Panc1 (cell line): ENCODE measurements around the gene FAM237A. TPM values are rescaled to one million over a fixed set of nuclear protein-coding genes. Genes with fewer than 3 reads are reported as not detected.

Source experiments
- ATAC-seq: fragments of 200-7000 bp; cut with Tn5 transposase; 2 replicates; pipeline ENCODE4 v1.9.1; 2020; ENCODE audit warnings: mild to moderate bottlenecking, moderate library complexity
- BruUV-seq: library from RNA; stranded (reverse); fragments of 400-500 nt; replicated peaks from 2 replicates; lab custom pipeline; 2021; lab: Mats Ljungman, UMichigan
- CTCF ChIA-PET: fragments of 300-600 bp; sonication (Branson Sonifier 250); formaldehyde crosslinking; loops from one replicate; lab custom pipeline; 2022; ENCODE audit warnings: antibody characterized with exemption; lab: Charles Lee
- POLR2A ChIA-PET: fragments of 300-600 bp; sonication (Branson Sonifier 250); formaldehyde crosslinking; loops from one replicate; lab custom pipeline; 2022; ENCODE audit warnings: antibody characterized with exemption; lab: Charles Lee
- DNase-seq: peaks from one replicate; pipeline ENCODE4 v3.0.0-alpha.2; 2010; ENCODE audit warnings: low read depth, low spot score
- H3K27ac ChIP-seq: 2 replicates; pipeline ENCODE4 v1.5.1; 2011; ENCODE audit warnings: mild to moderate bottlenecking, low read length, inconsistent platforms
- H3K27me3 ChIP-seq: fragments of 200-500 bp; sonication (Bioruptor generic); 2 replicates; pipeline ENCODE4 v1.6.0; 2014; ENCODE audit warnings: low read length, inconsistent platforms; ENCODE audit not compliant: control insufficient read depth, insufficient read depth
- H3K36me3 ChIP-seq: fragments of 200-500 bp; sonication (Bioruptor generic); 2 replicates; pipeline ENCODE4 v1.5.1; 2014; ENCODE audit warnings: inconsistent platforms, mild to moderate bottlenecking, low read length, moderate library complexity; ENCODE audit not compliant: control insufficient read depth, insufficient read depth
- H3K4me1 ChIP-seq: 2 replicates; pipeline ENCODE4 v1.5.1; 2011; ENCODE audit warnings: inconsistent platforms, mild to moderate bottlenecking, low read length, moderate library complexity; ENCODE audit not compliant: control insufficient read depth, insufficient read depth
- H3K4me3 ChIP-seq, 2 experiments: 2 replicates each; pipeline ENCODE4 v1.5.1; 2011 to 2012; ENCODE audit warnings: low read depth in 2 of 2, low read length in 2 of 2, mild to moderate bottlenecking in 2 of 2, inconsistent platforms in 1 of 2, moderate library complexity in 1 of 2
- H3K9me3 ChIP-seq: fragments of 200-500 bp; sonication (Bioruptor generic); 2 replicates; pipeline ENCODE4 v1.5.1; 2014; ENCODE audit warnings: low read depth, mild to moderate bottlenecking, inconsistent platforms, low read length, moderate library complexity; ENCODE audit not compliant: control insufficient read depth, insufficient read depth
- CTCF ChIP-seq: fragments of 450-650 bp; IDR thresholded peaks from 2 replicates; pipeline ENCODE4 v1.5.1; 2017; ENCODE audit warnings: mild to moderate bottlenecking
- POLR2AphosphoS5 ChIP-seq: IDR thresholded peaks from 2 replicates; pipeline ENCODE4 v1.6.1; 2012; ENCODE audit warnings: mild to moderate bottlenecking, low read depth, low read length, moderate library complexity
- REST ChIP-seq, 2 experiments: IDR thresholded peaks; 2 replicates each; pipeline ENCODE4 v1.6.1; 2011 to 2012; ENCODE audit warnings: low read depth in 2 of 2, control low read depth in 1 of 2, low read length in 1 of 2, mild to moderate bottlenecking in 1 of 2, moderate library complexity in 1 of 2; ENCODE audit not compliant: insufficient read depth in 1 of 2
- SIN3A ChIP-seq: IDR thresholded peaks from 2 replicates; pipeline ENCODE4 v1.6.1; 2012; ENCODE audit warnings: low read depth, mild to moderate bottlenecking, low read length, moderate library complexity, borderline replicate concordance; ENCODE audit not compliant: insufficient read depth
- TCF7L2 ChIP-seq: IDR thresholded peaks from 2 replicates; pipeline ENCODE4 v1.6.1; 2011; ENCODE audit warnings: mild to moderate bottlenecking, low read depth, low read length, inconsistent platforms
- in situ Hi-C: cut with HindIII; loops from 2 replicates; pipeline ENCODE4 v1.10.0; 2016; ENCODE audit warnings: low sequenced_read_pairs, low pct_unique_long_range_greater_than_20kb
- intact Hi-C: fragments of 100-400 bp; cut with micrococcal nuclease; formaldehyde crosslinking; loops from one replicate; pipeline ENCODE4 v1.10.0; 2022; ENCODE audit not compliant: unreplicated experiment
- total RNA-seq: library from RNA; stranded (reverse); gene quantifications from one replicate; pipeline ENCODE4 v1.2.1, GENCODE V29; 2021; ENCODE audit not compliant: unreplicated experiment

Gene FAM237A
- total RNA-seq, 1 experiment from 2014 or later = not detected

- ChIA-PET POLR2A (no interaction called here), CTCF (no interaction called here)
- ATAC-seq (no peak), DNase-seq (no peak)
- intact Hi-C loops = no loop called here
- in situ Hi-C loops = no loop called here
- H3K27me3 ChIP-seq = no peaks in the 10 kb centered on the region
- no peaks in the 10 kb centered on the region for H3K4me1 ChIP-seq
- H3K4me3 ChIP-seq = no peak overlapping the region
- no peaks in the 10 kb centered on the region for H3K36me3 ChIP-seq
- H3K27ac ChIP-seq = no peak overlapping the region
- TF ChIP-seq SIN3A = no peak
- TF ChIP-seq POLR2AphosphoS5 = no peak
- no peak for TF ChIP-seq CTCF
- TF ChIP-seq TCF7L2 = no peak
- BruUV-seq = no TSS peak
- no peaks in the 10 kb centered on the region for H3K9me3 ChIP-seq
Observed at GRCh38 chr2:206647985-206648384, 5.7 kb downstream of the FAM237A start.

- in situ Hi-C loops = no loop called here
- BruUV-seq = no TSS peak
- intact Hi-C loops = no loop called here
- CTCF ChIA-PET = no interaction called here
- Histone ChIP-seq H3K4me3 (no peak overlapping the region), H3K4me1 (no peaks in the 10 kb centered on the region), H3K27ac (no peak overlapping the region), H3K36me3 (no peaks in the 10 kb centered on the region), H3K27me3 (no peaks in the 10 kb centered on the region; the same call in 1 of the 2 replicates), H3K9me3 (no peaks in the 10 kb centered on the region)
- ATAC-seq (no peak), DNase-seq (no peak)
- TF ChIP-seq TCF7L2 (no peak), POLR2AphosphoS5 (no peak), CTCF (no peak)
- POLR2A ChIA-PET = no interaction called here
Observed at GRCh38 chr2:206657087-206657486, 14.8 kb downstream of the FAM237A start.

- Histone ChIP-seq H3K4me1 (no peaks in the 10 kb centered on the region), H3K27ac (no peak overlapping the region), H3K27me3 (peaks cover 2% of the 10 kb centered on the region), H3K4me3 (no peak overlapping the region), H3K9me3 (no peaks in the 10 kb centered on the region), H3K36me3 (no peaks in the 10 kb centered on the region)
- DNase-seq (no peak), ATAC-seq (no peak)
- ChIA-PET CTCF (no interaction called here), POLR2A (no interaction called here)
- no TSS peak for BruUV-seq
- intact Hi-C loops = no loop called here
- TF ChIP-seq REST (IDR thresholded peaks at IDR 0.05; ENCODE audit: insufficient read depth in 1 of 2, low read depth in 2 of 2, low read length in 1 of 2) (no peak), SIN3A (no peak)
- in situ Hi-C loops = no loop called here
Observed at GRCh38 chr2:206665251-206665650, 23.0 kb downstream of the FAM237A start.
